ENCODE results near the gene TRIM67.

TRIM67 gene

GRCh38 chr1:231170875-231171274 lies 9.0 kb downstream of the TRIM67 start:
- Histone ChIP-seq H3K27me3 (no peaks in the 10 kb centered on the region), H3K4me1 (peaks cover 5% of the 10 kb centered on the region), H3K4me3 (ENCODE audit: low read depth, low read length) (no peak overlapping the region), H3K36me3 (no peaks in the 10 kb centered on the region), H3K9me3 (no peaks in the 10 kb centered on the region)
- TF ChIP-seq CTCF (IDR thresholded peaks at IDR 0.05; ENCODE audit: low read depth, low read length), result peak; percentile 53
- no peak for DNase-seq

GRCh38 chr1:231171623-231172197 lies 9.9 kb downstream of the TRIM67 start:
- DNase-seq, result no peak
- TF ChIP-seq CTCF (IDR thresholded peaks at IDR 0.05; ENCODE audit: low read depth, low read length), result no peak
- Histone ChIP-seq H3K4me1 (peaks cover 8% of the 10 kb centered on the region), H3K9me3 (no peaks in the 10 kb centered on the region), H3K36me3 (no peaks in the 10 kb centered on the region), H3K27me3 (no peaks in the 10 kb centered on the region), H3K4me3 (ENCODE audit: low read depth, low read length) (no peak overlapping the region)

GRCh38 chr1:231172411-231172810 lies 10.6 kb downstream of the TRIM67 start:
- no peak for DNase-seq
- no peak for TF ChIP-seq CTCF (IDR thresholded peaks at IDR 0.05; ENCODE audit: low read depth, low read length)
- Histone ChIP-seq H3K4me1 (peaks cover 8% of the 10 kb centered on the region), H3K36me3 (no peaks in the 10 kb centered on the region), H3K4me3 (ENCODE audit: low read depth, low read length) (no peak overlapping the region), H3K27me3 (no peaks in the 10 kb centered on the region), H3K9me3 (no peaks in the 10 kb centered on the region)

DNA sequence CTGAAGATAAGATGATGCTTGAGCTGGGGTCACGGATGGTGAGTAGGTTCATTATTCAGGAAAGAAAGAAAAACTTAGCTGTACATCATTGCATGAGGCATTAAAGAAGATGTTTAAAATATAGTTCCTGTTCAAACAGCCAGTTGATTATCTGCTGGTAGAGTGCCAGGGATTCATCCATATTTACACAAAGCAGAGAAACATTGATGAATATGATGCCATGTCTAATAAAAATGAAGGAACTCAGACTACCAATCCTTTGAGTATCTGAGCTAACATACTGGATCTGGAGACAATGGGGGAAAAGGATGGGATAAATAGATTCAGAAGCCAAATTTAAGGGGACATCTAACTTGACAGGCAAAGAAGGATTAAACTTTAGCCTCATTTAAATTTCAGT lies 14.6 kb downstream of the TRIM67 start:
- Histone ChIP-seq H3K9me3 (no peaks in the 10 kb centered on the region), H3K4me1 (peaks cover 8% of the 10 kb centered on the region), H3K36me3 (no peaks in the 10 kb centered on the region), H3K27me3 (no peaks in the 10 kb centered on the region), H3K4me3 (ENCODE audit: low read depth, low read length) (no peak overlapping the region)
- no peak for DNase-seq
- TF ChIP-seq CTCF (IDR thresholded peaks at IDR 0.05; ENCODE audit: low read depth, low read length), result no peak

GRCh38 chr1:231177226-231177625 lies 15.4 kb downstream of the TRIM67 start:
- Histone ChIP-seq H3K4me3 (ENCODE audit: low read depth, low read length) (no peak overlapping the region), H3K4me1 (peaks cover 7% of the 10 kb centered on the region), H3K27me3 (no peaks in the 10 kb centered on the region), H3K36me3 (no peaks in the 10 kb centered on the region), H3K9me3 (no peaks in the 10 kb centered on the region)
- DNase-seq, result no peak
- no peak for TF ChIP-seq CTCF (IDR thresholded peaks at IDR 0.05; ENCODE audit: low read depth, low read length)

DNA sequence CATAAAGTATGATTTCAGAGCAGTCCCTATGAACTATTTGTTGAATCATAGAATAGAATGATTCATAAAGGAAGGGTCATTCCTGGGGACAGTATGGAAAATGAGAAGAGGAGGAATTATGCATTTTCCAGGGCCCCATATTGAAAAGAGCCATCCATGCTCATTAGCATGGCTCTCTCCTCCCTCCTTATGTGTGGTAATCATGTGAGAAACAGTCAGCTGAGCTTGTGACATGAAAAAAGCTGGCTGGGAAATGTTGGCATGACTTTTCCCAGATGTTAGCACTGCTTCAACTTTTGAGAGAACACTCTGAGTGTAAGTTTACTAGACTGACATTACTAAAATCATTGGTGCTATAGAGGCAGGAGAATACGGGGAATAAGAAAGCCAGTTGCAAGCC lies 16.1 kb downstream of the TRIM67 start:
- Histone ChIP-seq H3K27me3 (no peaks in the 10 kb centered on the region), H3K4me3 (ENCODE audit: low read depth, low read length) (no peak overlapping the region), H3K4me1 (peaks cover 3% of the 10 kb centered on the region; the same call in 1 of the 2 replicates), H3K9me3 (no peaks in the 10 kb centered on the region), H3K36me3 (no peaks in the 10 kb centered on the region)
- no peak for TF ChIP-seq CTCF (IDR thresholded peaks at IDR 0.05; ENCODE audit: low read depth, low read length)
- DNase-seq, result no peak

Data from BE2C (cell line).